GM23338 (cell line): ENCODE measurements around the gene PIM3. TPM values are rescaled to one million over a fixed set of nuclear protein-coding genes. Genes with fewer than 3 reads are reported as not detected.

Experiments used
- ATAC-seq: fragments of 200-7000 bp; cut with Tn5 transposase; 3 replicates; pipeline ENCODE4 v1.9.1; 2020
- DNase-seq: peaks from one replicate; pipeline ENCODE4 v3.0.0-alpha.2; 2015; ENCODE audit warnings: low spot score
- H2AFZ ChIP-seq: fragments of 200-600 bp; sonication (generic); 2 replicates; pipeline ENCODE4 v1.8.0; 2016; ENCODE audit warnings: antibody characterized with exemption, mild to moderate bottlenecking, moderate library complexity
- H3F3A ChIP-seq: fragments of 200-600 bp; sonication (generic); replicated peaks from 2 replicates; pipeline ENCODE4 v1.8.0; 2017; ENCODE audit warnings: antibody characterized with exemption, mixed run types, low read depth
- H3K27ac ChIP-seq: fragments of 200-600 bp; sonication (generic); 2 replicates; pipeline ENCODE4 v1.6.1; 2016; ENCODE audit warnings: low read depth
- H3K27me3 ChIP-seq: fragments of 200-600 bp; sonication (generic); 2 replicates; pipeline ENCODE4 v1.8.0; 2016; ENCODE audit warnings: mild to moderate bottlenecking, mixed run types, moderate library complexity; ENCODE audit not compliant: insufficient read depth
- H3K36me3 ChIP-seq: fragments of 200-600 bp; sonication (generic); 2 replicates; pipeline ENCODE4 v1.8.0; 2016; ENCODE audit warnings: mild to moderate bottlenecking; ENCODE audit not compliant: insufficient read depth
- H3K4me1 ChIP-seq: fragments of 200-600 bp; sonication (generic); 2 replicates; pipeline ENCODE4 v1.8.0; 2016; ENCODE audit warnings: mild to moderate bottlenecking, moderate library complexity; ENCODE audit not compliant: insufficient read depth
- H3K4me2 ChIP-seq: fragments of 200-600 bp; sonication (generic); 2 replicates; pipeline ENCODE4 v1.7.1; 2017; ENCODE audit warnings: mixed run types
- H3K4me3 ChIP-seq: fragments of 200-600 bp; sonication (generic); 2 replicates; pipeline ENCODE4 v1.6.1; 2016; ENCODE audit warnings: mixed run types
- H3K79me2 ChIP-seq: fragments of 200-600 bp; sonication (generic); replicated peaks from 2 replicates; pipeline ENCODE4 v1.8.0; 2017; ENCODE audit warnings: mild to moderate bottlenecking; ENCODE audit not compliant: insufficient read depth
- H3K9me2 ChIP-seq: fragments of 200-600 bp; sonication (generic); 2 replicates; pipeline ENCODE4 v1.8.0; 2017; ENCODE audit not compliant: insufficient read depth
- H4K20me1 ChIP-seq: fragments of 200-600 bp; sonication (generic); replicated peaks from 2 replicates; pipeline ENCODE4 v1.8.0; 2017; ENCODE audit warnings: mild to moderate bottlenecking; ENCODE audit not compliant: insufficient read depth
- H3K27ac Mint-ChIP-seq: 2 replicates; pipeline ENCODE4 v1.8.0; 2020; ENCODE audit warnings: inconsistent platforms, mild to moderate bottlenecking, moderate library complexity, mixed read lengths
- H3K27me3 Mint-ChIP-seq: 3 replicates; pipeline ENCODE4 v1.8.0; 2022; ENCODE audit warnings: low read depth, mild to moderate bottlenecking, moderate library complexity, mixed read lengths, inconsistent platforms; ENCODE audit not compliant: insufficient read depth, poor library complexity
- H3K36me3 Mint-ChIP-seq: 3 replicates; pipeline ENCODE4 v1.8.0; 2021; ENCODE audit warnings: low read depth, mild to moderate bottlenecking, inconsistent platforms, moderate library complexity, mixed read lengths
- H3K4me1 Mint-ChIP-seq: 3 replicates; pipeline ENCODE4 v1.8.0; 2020; ENCODE audit warnings: mild to moderate bottlenecking, inconsistent platforms, mixed read lengths
- H3K4me3 Mint-ChIP-seq: 3 replicates; pipeline ENCODE4 v1.8.0; 2021; ENCODE audit warnings: moderate library complexity, mild to moderate bottlenecking, inconsistent platforms, mixed read lengths
- H3K9me3 Mint-ChIP-seq: 3 replicates; pipeline ENCODE4 v1.8.0; 2020; ENCODE audit warnings: moderate library complexity, mild to moderate bottlenecking, inconsistent platforms, mixed read lengths
- CREB1 ChIP-seq: fragments of 250-450 bp; sonication (Bioruptor Pico); IDR thresholded peaks from 2 replicates; pipeline ENCODE4 v1.5.0; 2020; ENCODE audit warnings: low read depth, mild to moderate bottlenecking, moderate library complexity
- CTCF ChIP-seq, 2 experiments: fragments of 200-600 bp in 1 of 2; sonication (generic) in 1 of 2; conservative IDR thresholded peaks; 2 replicates each; pipeline versions ENCODE4 v1.5.1 to v1.6.1; 2016 to 2017; ENCODE audit warnings: antibody characterized with exemption in 2 of 2, low read depth in 2 of 2, mild to moderate bottlenecking in 2 of 2, moderate library complexity in 1 of 2
- ETS1 ChIP-seq: IDR thresholded peaks from 2 replicates; pipeline ENCODE4 v1.6.1; 2016; ENCODE audit warnings: antibody characterized with exemption
- JUNB ChIP-seq: IDR thresholded peaks from one replicate; pipeline ENCODE4 v1.6.1; 2016; ENCODE audit warnings: antibody characterized with exemption; ENCODE audit not compliant: unreplicated experiment
- NANOG ChIP-seq: IDR thresholded peaks from 2 replicates; pipeline ENCODE4 v1.6.1; 2016; ENCODE audit warnings: antibody characterized with exemption, borderline replicate concordance
- POLR2AphosphoS5 ChIP-seq: IDR thresholded peaks from 2 replicates; pipeline ENCODE4 v1.6.1; 2016; ENCODE audit warnings: antibody characterized with exemption, low read depth
- REST ChIP-seq: IDR thresholded peaks from one replicate; pipeline ENCODE4 v1.6.1; 2018; ENCODE audit warnings: antibody characterized with exemption; ENCODE audit not compliant: unreplicated experiment
- STAT1 ChIP-seq: IDR thresholded peaks from one replicate; pipeline ENCODE4 v1.6.1; 2016; ENCODE audit warnings: antibody characterized with exemption; ENCODE audit not compliant: unreplicated experiment
- ZNF114 ChIP-seq: fragments of 250-450 bp; sonication (Bioruptor Pico); IDR thresholded peaks from 2 replicates; pipeline ENCODE4 v1.5.0; 2020; ENCODE audit warnings: mild to moderate bottlenecking, moderate library complexity
- ZNF331 ChIP-seq: fragments of 250-450 bp; sonication (Bioruptor Pico); IDR thresholded peaks from 2 replicates; pipeline ENCODE4 v1.5.0; 2020; ENCODE audit warnings: low read depth, mild to moderate bottlenecking, moderate library complexity
- ZNF462 ChIP-seq: fragments of 250-450 bp; sonication (Bioruptor Pico); IDR thresholded peaks from 2 replicates; pipeline ENCODE4 v1.5.0; 2020; ENCODE audit warnings: mild to moderate bottlenecking, moderate library complexity
- polyA plus RNA-seq: library from polyadenylated mRNA; unstranded; fragments of >200 nt; fragmentation: Nextera tagmentation; extraction: Ambion mirVana; gene quantifications from 2 replicates; pipeline ENCODE4 v1.2.1, GENCODE V29; 2016
- total RNA-seq: library from RNA; depleted of rRNA; stranded (reverse); fragments of >200 nt; shearing (Covaris generic); gene quantifications from 2 replicates; pipeline ENCODE4 v1.2.3, GENCODE V29; 2014

The PIM3 gene
- total and polyA plus RNA-seq, 2 experiments from 2014 or later, result 17.7 to 37.3 TPM

GRCh38 chr22:49928185-49928495 lies 32.4 kb upstream of the PIM3 start:
- H3K9me2 ChIP-seq, result no peaks in the 10 kb centered on the region
- H3K4me3 Mint-ChIP-seq, result no peak overlapping the region
- H3K79me2 ChIP-seq, result no peaks in the 10 kb centered on the region
- no peaks in the 10 kb centered on the region for H3K36me3 ChIP-seq
- H3F3A ChIP-seq, result no peaks in the 10 kb centered on the region; the same call in 1 of the 2 replicates
- no peaks in the 10 kb centered on the region for H4K20me1 ChIP-seq
- H3K36me3 Mint-ChIP-seq, result peaks cover 2% of the 10 kb centered on the region; the same call in 1 of the 3 replicates
- ATAC-seq (peak; percentile 6; the same call in 1 of the 3 replicates), DNase-seq (no peak)
- no peak overlapping the region for H2AFZ ChIP-seq
- H3K4me1 Mint-ChIP-seq, result peaks cover 18% of the 10 kb centered on the region
- no peak overlapping the region for H3K4me2 ChIP-seq
- H3K4me1 ChIP-seq, result no peaks in the 10 kb centered on the region; the same call in 1 of the 2 replicates
- no peaks in the 10 kb centered on the region for H3K9me3 Mint-ChIP-seq
- H3K4me3 ChIP-seq, result no peak overlapping the region
- no peak overlapping the region for H3K27ac ChIP-seq
- TF ChIP-seq ZNF114 (CRISPR knock-in tag) (no peak), JUNB (no peak), CTCF (conservative IDR thresholded peaks at IDR 0.05; ENCODE audit: low read depth in 2 of 2) (no peak), POLR2AphosphoS5 (no peak), REST (no peak), NANOG (no peak), ETS1 (no peak), STAT1 (no peak), ZNF462 (no peak), CREB1 (CRISPR knock-in tag) (no peak), ZNF331 (no peak)
- H3K27me3 Mint-ChIP-seq, result peaks cover 21% of the 10 kb centered on the region
- H3K27ac Mint-ChIP-seq, result no peak overlapping the region
- peaks cover 9% of the 10 kb centered on the region for H3K27me3 ChIP-seq
